LoVo (cell line): Measurements from ENCODE around the gene AHRR.

Experiments used
- DNase-seq: peaks from one replicate; pipeline ENCODE4 v3.0.0-alpha.2; 2016; ENCODE audit warnings: low spot score

Gene AHRR

DNA sequence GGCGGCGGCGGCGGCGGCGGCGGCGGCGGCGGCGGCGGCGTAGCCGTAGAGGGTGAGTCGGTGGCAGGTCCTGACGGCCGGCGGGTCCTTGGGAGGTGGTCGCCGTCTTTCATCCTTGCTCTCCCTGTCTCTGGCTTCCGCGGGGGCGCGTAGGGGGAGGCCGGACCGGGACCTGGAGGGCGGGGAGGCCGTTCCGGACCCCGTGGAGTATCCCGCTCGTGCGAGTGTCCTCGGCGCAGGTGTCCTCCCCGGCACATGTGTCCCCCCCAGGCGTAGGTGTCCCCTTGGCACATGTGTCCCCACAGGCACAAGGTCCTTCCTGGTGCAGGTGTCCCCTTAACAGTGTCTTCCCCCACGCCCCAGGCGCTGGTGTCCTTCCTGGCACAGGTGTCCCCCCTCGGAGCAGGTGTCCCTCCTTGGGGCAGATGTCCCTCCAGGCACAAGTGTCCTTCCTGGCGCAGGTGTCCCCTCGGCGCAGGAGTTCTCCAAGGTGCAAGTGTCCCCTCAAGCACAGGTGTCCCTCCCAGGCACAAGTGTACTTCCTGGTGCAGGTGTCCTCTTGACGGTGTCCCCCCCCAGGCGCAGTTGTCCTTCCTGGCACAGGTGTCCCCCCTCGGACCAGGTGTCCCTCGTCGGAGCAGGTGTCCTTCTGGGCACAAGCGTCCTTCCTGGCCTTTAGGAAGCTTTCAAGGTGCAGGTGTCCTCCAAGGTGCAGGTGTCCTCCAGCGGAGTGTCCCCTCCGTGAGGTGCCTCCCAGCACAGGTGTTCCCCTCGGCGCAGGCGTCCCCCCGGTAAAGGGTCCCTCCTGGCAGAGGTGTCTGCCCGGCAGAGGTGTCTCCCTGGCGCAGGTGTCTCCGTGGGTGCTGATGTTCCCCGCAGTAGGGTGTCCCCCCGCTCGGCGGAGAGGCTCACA lies 122.0 kb downstream of the AHRR start:
- DNase-seq: no peak

DNA sequence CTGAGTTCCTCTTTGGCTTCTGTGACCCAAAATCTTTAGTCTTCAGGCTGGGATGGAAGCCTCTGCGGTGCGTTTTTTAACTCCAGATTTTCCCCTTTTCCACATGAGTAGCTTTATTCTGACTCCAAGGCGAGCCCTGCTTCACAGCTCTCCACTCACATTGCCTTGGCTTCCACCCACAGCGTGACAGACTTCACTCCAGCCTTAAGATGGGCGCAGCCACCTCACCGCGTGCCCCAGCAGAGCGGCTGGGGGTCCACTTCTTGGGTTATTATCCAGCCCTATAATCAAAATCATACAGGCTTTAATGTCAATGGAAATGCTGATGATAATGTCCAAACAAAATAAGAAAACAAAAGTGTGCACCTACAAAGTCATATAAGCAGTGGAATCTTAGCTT lies 122.7 kb downstream of the AHRR start:
- no peak for DNase-seq

DNA sequence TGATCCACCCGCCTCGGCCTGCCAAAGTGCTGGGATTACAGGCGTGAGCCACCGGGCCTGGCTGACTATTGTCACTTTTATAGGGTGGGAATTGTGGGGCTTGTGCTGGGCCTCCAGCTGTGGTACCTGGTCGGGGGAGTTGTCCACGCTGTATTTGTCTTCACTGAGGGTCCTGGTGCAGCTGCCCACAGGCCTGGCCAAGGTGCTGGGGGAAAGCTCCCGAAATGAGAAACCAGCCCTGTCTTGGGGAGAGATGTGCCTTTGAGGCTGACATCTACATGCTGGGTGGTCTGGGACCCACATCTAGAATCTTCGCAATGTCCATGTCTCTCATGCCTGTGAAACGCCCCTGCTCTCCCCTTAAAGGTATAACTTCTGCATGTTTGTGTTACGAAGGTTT lies 124.1 kb downstream of the AHRR start:
- no peak for DNase-seq

DNA sequence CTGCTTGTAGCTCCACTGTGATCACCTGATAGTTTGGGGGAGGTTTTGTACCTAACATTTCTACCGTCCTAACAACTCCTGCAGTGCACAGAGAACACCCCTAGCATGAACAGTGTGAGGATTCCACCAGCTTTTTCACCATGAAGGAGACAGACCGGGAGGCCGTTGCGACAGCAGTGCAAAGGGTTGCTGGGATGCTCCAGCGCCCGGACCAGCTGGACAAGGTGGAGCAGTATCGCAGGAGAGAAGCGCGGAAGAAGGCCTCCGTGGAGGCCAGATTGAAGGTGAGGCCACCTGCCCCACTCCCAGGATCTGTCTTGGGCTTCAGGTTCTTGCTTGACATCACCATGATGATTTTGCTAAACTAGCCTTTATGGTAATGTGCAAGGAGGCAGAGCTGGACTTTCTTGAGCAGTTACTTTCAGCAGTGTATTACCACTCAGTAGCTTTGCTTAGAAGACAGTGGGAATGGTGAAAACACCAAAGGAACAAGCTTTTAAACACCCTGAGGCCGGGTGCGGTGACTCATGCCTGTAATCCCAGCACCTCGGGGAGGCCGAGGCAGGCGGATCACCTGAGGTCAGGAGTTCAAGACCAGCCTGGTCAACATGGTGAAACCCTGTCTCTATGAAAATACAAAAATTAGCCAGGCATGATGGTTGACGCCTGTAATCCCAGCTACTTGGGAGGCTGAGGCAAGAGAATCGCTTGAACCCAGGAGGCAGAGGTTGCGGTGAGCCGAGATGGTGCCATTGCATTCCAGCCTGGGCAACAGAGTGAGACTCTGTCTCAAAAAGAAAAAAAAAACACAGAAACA lies 124.8 kb downstream of the AHRR start:
- no peak for DNase-seq

DNA sequence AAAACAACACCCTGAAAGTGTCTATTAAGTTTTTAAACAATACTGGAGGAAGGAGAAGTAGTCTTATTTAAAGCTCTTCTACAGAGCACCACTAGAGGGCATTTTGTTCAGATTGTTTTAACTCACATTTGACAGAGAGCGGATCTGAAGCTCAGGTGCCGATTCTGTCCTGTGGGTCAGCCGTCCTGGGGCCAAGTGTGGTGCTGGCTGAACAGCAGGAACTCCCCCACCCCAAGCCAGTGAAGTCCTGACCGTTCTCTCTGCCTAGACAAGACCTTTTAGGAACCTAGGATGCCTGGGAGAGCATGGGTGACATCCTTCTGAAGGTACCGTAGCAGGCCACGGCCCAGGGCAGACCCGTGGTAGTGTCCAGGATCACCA lies 125.4 kb downstream of the AHRR start:
- DNase-seq: peak; percentile 54

DNA sequence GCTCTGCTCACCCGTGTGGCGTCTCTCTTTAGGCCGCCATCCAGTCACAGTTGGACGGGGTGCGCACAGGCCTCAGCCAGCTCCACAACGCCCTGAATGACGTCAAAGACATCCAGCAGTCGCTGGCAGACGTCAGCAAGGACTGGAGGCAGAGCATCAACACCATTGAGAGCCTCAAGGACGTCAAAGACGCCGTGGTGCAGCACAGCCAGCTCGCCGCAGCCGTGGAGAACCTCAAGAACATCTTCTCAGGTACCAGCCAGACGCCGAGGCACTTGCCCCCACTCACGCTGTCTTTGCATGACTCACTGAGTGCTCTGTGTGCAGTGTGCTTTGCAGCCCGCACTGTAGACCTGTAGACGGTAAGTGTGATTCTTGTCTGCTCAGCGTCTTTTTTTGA lies 126.0 kb downstream of the AHRR start:
- DNase-seq: no peak

DNA sequence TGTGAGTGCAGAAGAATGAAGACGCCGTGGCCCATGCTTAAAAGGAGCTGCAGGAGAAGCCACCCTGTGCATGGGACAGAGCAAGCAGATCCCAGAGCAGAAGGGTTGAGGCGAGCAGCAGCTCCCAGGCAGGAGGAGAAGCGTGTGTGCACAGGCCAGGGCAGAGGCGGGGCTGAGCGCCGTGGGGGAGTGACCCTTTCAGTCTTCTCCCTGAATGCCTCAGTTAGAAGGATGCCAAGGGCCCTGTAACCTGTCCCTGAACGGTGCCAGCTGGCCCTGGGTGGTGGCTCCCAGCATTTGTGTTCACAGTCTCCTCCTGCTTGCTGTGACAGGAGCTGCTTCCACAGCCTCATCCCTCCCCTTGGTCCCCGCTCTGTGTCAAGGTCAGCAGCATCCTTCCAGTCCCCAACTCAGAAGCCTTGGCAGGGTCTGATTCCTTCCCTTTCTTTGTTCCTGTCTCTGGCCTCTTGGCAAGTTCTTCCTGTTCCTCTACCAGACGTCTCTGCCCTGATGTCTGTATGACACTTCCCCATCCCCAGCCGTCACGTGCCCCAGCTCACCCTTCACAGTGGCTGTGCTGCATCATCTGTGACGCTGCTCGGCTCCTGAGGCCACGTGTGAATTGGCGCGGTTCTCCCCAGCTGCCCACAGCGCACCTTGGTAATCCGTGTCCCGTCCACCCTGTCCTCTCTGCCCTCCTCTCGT lies 126.7 kb downstream of the AHRR start:
- DNase-seq: no peak

DNA sequence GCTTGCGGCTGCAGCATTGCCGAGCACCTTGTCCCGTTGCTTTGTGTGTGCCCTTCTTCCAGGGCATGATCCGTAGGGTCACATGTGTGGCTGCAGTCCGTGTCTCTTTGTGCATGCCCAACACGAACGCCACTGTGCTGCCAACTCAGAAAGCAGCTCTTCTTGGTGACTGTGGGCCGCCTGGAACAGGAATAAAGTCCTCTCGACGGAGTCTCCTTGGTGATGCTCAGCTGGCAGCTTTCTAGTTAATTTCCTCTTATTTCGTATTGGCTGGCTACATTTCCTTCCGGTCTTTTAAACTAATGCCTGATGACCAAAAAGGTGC lies 127.2 kb downstream of the AHRR start:
- no peak for DNase-seq

DNA sequence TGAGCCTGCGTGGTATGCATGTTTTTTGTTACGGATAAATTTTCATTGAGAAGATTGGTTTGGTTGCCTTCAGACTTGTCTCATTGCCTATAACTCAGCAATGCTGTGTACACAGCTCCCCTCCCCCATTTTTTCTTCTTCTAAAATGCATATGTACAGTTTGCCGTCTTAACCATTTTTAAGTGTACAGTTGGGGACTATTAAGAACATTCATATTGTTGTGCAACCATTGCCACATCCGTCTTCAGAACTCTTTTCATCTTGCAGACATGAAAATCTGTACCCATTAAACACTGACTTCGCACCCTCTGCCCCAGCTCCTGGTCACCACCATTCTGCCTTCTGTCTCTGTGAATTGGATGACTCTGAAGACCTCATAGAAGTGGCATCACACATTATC lies 127.6 kb downstream of the AHRR start:
- no peak for DNase-seq

DNA sequence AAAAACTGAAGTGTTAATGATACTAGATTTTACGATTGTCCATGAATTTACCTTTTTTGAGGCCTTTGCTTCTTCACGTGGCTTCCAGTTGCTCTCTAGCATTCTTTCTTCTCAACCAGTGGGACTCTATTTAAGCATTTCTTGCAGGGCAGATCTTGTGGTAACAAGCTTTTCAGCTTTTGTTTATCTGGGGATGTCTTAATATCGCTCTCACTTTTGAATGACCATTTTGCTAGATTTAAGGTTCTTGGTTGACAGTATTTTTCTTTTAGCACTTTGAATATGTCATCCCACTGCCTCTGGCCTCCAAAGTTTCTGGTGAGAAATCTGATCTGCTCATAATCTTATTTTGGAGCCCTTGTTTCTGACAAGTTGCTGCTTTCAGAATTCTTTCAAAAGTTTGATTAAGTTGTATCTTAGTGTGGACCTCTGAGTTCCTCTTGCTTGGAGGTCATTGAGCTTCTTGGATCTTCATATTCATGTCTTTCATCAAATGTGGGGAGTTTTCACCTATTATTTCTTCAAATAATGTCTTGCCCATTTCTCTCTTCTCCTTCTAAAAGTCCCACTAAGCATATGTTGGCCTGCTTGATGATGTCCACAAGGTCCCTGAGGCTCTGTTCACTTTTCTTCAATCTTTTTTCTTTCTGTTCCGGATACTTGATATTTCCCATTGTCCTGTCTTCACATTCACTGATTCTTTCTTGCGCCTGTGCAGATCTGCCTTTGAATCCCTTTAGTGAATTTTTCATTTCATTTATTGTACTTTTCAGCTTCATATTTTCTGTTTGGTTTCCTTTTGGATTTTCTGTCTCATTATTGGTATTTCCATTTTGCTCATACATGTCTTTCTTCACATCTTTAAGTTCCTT lies 130.3 kb downstream of the AHRR start:
- no peak for DNase-seq

DNA sequence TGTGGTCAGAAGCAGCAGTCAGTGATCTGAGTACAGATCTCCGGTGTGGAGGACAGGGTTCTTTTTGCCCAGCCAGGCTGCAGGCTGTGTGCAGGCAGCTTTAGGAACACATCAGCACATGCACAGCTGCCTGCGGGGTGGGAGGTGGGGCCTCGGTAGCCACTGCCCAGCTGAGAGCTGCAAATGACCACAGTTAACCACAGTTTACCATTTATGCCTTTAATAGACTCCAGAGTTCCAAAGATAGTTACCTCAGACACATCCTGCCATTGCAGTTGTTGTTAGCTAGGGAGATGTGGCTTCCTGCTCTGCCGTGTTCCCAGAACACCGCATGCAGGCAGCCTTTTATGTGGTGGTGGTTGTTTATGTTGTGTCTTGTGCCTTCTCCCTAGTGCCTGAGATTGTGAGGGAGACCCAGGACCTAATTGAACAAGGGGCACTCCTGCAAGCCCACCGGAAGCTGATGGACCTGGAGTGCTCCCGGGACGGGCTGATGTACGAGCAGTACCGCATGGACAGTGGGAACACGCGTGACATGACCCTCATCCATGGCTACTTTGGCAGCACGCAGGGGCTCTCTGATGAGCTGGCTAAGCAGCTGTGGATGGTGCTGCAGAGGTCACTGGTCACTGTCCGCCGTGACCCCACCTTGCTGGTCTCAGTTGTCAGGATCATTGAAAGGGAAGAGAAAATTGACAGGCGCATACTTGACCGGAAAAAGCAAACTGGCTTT lies 131.6 kb downstream of the AHRR start:
- DNase-seq: no peak

DNA sequence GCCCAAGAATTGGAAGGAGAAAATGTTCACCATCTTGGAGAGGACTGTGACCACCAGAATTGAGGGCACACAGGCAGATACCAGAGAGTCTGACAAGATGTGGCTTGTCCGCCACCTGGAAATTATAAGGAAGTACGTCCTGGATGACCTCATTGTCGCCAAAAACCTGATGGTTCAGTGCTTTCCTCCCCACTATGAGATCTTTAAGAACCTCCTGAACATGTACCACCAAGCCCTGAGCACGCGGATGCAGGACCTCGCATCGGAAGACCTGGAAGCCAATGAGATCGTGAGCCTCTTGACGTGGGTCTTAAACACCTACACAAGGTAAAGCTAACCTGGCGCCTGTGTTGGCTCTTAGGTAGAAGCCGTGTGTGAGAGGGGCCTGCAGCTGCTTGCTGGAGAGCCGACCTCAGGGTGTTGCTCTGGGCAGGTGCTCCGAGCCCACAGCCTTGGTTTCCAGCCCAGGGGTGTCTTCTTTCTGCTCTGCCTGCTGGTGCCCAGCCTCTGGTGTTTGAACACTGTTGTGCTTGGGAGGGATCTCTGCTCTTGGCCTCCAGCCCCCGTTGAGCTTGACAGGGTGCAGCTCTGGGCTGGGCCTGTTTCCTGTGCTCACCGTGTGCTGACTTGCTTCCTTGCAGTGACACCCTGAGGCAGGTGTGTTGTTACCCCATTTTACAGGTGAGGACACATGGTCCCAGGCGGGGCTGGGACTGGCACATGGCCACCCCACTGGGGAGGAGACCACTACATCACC lies 132.4 kb downstream of the AHRR start:
- no peak for DNase-seq

DNA sequence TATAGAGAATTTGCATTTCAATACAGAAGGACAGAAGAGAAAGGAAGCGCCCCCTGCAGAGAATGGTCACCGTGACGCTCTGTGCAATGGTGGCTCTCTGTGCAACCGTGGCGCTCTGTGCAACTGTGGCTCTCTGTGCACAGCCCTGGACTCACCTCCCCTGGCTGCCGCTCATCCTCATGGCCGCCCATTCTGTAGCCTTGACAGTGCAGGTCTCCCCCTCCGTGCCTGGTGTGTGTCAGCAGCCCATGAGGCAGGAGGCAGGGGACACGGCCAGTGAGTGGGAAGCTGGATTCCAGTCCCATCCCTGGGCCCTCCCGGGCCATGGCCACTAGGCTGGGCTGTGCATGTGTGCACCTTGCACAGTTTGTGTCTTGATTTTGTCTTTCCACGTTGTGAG lies 133.4 kb downstream of the AHRR start:
- no peak for DNase-seq

DNA sequence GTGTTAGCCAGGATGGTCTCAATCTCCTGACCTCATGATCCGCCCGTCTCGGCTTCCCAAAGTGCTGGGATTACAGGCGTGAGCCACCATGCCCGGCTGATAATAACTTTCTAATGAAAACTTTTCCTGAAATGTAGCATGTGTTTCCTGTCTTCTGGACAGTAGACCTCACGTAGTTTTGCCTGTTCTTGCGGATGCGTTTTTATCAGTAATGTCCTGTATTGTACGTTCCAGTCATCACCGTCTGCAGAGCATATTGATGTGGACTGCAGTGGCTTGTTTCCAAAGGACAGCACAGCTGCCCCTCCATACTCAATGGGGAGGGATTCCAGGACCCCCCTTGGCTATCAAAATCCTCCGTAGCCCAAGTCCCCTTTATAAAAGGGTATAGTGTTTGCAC lies 134.3 kb downstream of the AHRR start:
- DNase-seq: no peak

DNA sequence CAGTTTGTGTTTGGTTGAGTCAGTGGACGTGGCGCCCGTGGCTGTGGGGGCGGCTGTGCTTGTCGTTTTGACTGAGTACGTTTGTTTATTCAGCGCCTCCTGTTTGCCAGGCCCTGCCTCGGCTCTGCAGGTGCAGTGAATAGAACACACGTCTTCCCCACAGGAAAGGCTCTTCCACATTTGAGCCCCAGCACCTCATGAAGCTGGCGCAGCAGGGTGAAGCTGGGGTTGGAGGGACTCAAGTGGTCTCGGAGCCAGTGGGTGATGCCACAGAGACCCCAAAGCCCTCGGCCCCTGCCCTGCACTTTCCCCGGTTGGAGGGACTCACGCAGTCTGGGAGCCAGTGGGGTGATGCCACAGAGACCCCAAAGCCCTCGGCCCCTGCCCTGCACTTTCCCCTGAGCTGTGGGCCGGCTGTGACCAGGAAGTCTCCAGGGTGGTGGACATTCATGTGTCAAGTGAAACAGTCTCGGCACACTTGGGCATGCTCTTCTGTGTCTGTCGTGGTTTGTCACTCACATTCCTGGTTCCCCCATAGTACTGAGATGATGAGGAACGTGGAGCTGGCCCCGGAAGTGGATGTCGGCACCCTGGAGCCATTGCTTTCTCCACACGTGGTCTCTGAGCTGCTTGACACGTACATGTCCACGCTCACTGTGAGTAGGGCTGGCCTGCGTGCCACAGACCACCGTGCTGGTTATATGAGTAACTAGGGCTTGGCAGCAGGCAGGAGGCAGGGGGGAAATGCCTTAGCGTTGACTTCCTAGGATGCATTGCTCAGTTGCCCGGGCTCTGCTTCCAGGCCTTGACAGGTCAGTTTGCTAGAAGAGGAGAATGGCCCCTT lies 135.1 kb downstream of the AHRR start:
- DNase-seq: no peak

DNA sequence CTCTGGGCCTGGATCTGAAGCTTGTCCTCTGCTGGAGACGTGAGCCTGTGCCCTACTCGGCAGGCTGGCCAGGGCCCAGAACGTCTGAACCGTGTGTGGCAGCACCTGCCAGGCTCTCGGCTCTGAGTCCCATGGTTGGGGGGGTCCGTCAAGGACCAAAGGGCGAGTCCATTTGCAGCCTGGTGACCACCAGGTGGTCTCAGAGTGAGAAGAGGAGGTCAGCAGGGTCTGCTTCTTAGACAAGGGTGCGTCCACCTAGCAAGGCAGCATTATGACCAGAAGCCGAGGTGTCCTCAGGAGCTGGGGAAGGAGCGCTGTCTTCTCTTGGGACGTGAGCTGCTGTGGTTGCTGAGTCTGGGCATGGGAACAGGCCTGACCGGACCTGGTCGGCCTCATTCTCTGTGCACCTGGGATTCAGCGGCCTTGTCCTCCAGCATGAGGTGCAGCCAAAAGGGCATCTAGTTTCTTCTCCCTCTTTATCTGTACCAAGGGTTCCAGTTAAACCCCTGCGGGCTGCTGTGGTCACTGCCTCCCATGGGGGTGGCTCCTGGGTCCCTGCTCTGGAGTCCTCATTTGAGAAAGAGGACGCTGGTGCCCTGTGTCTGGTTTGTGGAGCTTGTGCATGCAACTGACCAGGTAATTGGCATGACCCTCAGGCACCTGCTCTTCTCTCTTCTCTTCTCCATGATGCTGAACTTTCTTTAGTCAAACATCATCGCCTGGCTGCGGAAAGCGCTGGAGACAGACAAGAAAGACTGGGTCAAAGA lies 135.9 kb downstream of the AHRR start:
- DNase-seq: no peak

DNA sequence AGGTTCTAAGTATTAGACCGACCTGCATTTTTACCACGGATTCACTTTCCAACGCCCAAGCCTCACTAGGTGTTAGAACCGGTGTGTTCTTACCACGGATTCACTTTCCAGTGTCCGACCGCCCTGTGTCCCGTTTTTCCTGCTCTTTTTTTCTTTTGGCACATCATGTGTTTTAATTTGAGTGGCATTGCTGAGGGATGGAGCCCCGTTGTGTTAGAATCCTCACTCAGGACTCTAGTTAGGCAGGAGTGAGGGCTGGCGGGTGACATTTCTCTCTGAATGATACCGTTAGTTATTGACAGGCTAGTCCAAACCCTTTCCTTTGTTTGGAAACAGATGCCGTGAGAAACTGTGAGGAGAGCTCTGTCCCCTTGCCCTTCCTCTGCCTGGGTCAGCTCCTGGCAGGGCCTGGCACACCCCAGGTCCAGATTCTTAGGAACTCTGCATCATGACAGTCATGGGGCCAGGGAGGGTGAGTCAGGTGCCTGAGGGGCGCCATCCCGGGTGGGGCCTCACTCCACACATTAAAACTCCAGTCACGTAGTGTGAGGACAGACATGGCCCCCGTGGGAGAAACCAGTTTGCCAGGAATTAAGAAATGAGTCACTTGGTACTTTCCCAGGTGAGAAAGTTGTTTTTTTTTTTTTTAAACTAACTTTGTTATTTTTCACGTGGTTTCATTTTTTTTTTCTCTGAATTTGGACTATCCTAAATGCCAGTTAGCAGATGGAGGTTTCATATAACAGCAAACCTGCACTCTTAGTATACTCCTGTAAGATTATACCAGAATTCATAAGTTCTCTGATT lies 137.2 kb downstream of the AHRR start:
- peak; percentile 27 for DNase-seq
